Measurements from ENCODE around the gene USP32.

DNA sequence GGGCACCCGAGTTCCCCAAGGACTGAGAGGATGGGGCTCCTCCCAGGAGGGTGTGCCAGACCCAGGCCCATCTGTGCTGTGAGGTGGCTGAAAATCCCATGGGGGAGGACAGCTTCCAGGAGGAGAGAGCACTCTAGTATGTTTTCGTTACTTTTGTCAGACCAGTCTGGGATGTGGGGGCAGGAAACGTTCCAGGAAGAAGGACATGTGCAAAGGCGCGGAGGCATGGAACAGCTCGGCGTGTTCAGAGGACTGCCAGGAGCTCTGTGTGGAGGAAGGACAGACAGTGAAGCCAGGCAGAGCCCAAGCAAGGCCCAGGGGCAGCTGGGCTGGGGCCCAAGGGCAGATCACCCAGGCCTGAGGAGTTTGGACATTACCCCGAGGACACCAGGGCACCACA lies 235.2 kb downstream of the USP32 start:
- TF ChIP-seq, protein P1, sequence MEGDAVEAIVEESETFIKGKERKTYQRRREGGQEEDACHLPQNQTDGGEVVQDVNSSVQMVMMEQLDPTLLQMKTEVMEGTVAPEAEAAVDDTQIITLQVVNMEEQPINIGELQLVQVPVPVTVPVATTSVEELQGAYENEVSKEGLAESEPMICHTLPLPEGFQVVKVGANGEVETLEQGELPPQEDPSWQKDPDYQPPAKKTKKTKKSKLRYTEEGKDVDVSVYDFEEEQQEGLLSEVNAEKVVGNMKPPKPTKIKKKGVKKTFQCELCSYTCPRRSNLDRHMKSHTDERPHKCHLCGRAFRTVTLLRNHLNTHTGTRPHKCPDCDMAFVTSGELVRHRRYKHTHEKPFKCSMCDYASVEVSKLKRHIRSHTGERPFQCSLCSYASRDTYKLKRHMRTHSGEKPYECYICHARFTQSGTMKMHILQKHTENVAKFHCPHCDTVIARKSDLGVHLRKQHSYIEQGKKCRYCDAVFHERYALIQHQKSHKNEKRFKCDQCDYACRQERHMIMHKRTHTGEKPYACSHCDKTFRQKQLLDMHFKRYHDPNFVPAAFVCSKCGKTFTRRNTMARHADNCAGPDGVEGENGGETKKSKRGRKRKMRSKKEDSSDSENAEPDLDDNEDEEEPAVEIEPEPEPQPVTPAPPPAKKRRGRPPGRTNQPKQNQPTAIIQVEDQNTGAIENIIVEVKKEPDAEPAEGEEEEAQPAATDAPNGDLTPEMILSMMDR (IDR thresholded peaks at IDR 0.05; ENCODE audit: insufficient read depth, low read length, poor library complexity, severe bottlenecking) = no peak
- no peak for TF ChIP-seq EZH2phosphoT487 (conservative IDR thresholded peaks at IDR 0.05; ENCODE audit: low read length)

Data from SU-DHL-6 (cell line).